Stimulated activated CD8-positive, alpha-beta memory T cell treated with anti-CD3 and anti-CD28 coated beads, Interleukin-4, amount 100 ng/mL, for 24 hours (primary cell): ENCODE measurements around the gene KLRC3.
"Not testable (repeated sequence)": the region's sequence is repeated elsewhere in the genome, so short reads cannot be mapped to it uniquely, and the experiment has no call there.

Experiments
- DNase-seq: peaks from one replicate; pipeline ENCODE4 v3.0.0-alpha.2; 2020; ENCODE audit warnings: low read depth

Gene KLRC3

GRCh38 chr12:10369557-10370415 lies 50.6 kb downstream of the KLRC3 start:
- no peak for DNase-seq

- no peak for DNase-seq
These were observed 51.9 kb downstream of the KLRC3 start for GRCh38 chr12:10368206-10369171.

- not testable (repeated sequence) for DNase-seq
These were observed 52.7 kb downstream of the KLRC3 start for GRCh38 chr12:10367714-10368113.

GRCh38 chr12:10366875-10367274 lies 53.5 kb downstream of the KLRC3 start:
- no peak for DNase-seq

GRCh38 chr12:10365696-10366405 lies 54.5 kb downstream of the KLRC3 start:
- no peak for DNase-seq

GRCh38 chr12:10364815-10365622 lies 55.4 kb downstream of the KLRC3 start:
- DNase-seq = no peak

- DNase-seq = no peak
These were observed 56.2 kb downstream of the KLRC3 start for GRCh38 chr12:10363914-10364814.

GRCh38 chr12:10363658-10363913 lies 56.8 kb downstream of the KLRC3 start:
- DNase-seq = no peak

GRCh38 chr12:10362828-10363657 lies 57.4 kb downstream of the KLRC3 start:
- DNase-seq = no peak

- no peak for DNase-seq
These were observed 58.1 kb downstream of the KLRC3 start for GRCh38 chr12:10362325-10362724.
